Activated CD4-positive, CD25-positive, alpha-beta regulatory T cell (primary cell): ENCODE measurements around the gene SMIM9.

Source experiments
- DNase-seq, 4 experiments: peaks; one replicate each; lab custom pipeline; 2025; lab: John Stamatoyannopoulos, UW

SMIM9 gene

DNA sequence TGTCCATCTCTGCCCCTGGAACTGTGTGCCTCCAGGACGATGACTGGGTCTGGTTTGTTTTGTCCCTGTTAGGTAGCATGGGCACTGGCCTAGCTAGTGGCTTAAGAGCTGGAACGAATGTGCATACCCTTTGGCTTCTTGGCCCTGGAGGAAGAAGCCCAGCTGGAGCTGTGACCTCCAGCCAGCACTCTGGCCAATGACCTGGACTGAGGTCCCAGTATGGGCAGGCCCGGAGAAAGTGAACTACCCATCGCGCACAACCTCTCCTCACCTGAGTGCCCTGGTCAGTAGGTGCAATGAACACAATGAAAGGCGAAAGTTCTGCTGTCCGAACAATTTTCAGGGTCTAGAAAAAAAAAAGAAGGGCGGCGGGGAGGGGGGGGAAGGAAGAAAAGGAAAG lies 53.5 kb downstream of the SMIM9 start:
- no peak for DNase-seq

GRCh38 chrX:154779261-154779660 lies 55.2 kb downstream of the SMIM9 start:
- no peak for DNase-seq

DNA sequence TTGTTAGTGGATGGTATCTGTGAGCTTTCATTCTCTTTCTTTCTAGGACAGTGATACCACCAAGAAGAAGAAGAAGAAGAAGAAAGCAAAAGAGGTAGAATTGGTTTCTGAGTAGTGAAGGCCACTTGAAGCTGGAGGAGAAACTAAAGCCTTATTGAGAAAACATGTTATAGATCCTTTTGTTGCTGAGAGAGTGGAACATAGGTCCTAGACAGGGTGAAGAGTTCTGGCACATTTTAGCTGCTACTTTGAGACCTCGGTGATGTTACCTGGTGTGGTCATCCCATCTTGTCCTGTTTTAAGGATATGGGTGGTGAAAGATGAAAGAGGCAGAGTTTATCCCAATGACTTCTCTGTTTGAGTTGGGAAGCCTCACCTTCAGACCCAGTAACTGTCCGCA lies 57.7 kb downstream of the SMIM9 start:
- DNase-seq: no peak

DNA sequence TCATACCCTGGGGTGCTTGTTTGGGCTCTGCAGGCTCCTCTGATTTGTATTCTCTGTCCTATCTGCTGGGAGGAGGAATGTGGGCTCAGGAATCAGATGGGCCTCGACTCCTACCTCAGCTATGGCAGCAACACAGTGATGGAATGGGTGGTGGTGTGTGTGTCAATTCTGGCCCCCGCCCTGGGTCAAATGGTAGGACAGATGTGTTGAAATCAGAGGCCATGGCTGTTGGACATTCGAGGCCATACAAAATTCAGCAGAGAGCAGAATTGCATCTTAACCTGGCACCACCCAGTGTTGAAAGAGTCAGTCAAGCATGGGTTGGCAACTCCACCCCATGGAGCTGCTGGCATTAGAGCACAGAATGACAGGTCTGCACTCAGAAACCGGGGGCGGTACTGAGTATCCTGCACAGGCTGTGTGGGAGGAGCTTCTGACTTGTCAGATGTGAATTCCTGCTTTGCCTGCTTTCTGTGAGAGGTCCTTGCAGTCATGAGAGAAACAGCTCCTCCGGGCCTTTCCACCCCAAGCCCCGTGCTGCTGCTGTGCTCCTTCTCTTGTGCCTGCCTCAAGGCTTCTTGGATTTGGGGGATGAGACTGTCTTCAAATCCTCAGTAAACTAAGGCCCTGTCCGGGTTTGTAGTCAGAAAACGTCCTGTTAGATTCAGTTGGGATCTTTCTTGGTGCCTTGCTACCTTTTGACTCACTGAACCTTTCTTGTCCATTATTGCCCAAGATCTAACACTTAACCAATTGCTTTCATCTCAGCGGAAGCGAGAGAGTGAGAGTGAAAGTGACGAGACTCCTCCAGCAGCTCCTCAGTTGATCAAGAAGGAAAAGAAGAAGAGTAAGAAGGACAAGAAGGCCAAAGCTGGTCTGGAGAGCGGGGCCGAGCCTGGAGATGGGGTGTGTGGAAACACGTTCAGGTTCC lies 58.8 kb downstream of the SMIM9 start:
- no peak for DNase-seq

- DNase-seq: no peak
Observed at GRCh38 chrX:154774622-154775021, 59.8 kb downstream of the SMIM9 start.
